HepG2 (cell line): ENCODE results near the gene MTMR3. TPM values are rescaled to one million over a fixed set of nuclear protein-coding genes. Genes with fewer than 3 reads are reported as not detected.

Source experiments
- ATAC-seq: fragments of 200-7000 bp; cut with Tn5 transposase; 3 replicates; pipeline ENCODE4 v1.9.1; 2020; ENCODE audit warnings: mild to moderate bottlenecking, moderate library complexity
- BruUV-seq: library from RNA; stranded (reverse); fragments of 400-500 nt; replicated peaks from 2 replicates; lab custom pipeline; 2021; lab: Mats Ljungman, UMichigan
- CTCF ChIA-PET: fragments of 300-600 bp; formaldehyde crosslinking; extraction: SDS; loops from one replicate; lab custom pipeline; 2021; ENCODE audit warnings: low total read pairs, inconsistent platforms, low intra/inter-chr PET ratio; lab: Yijun Ruan, JAX
- POLR2A ChIA-PET: fragments of 350-600 bp; sonication (Branson Sonifier 250); formaldehyde crosslinking; loops from one replicate; lab custom pipeline; 2020; ENCODE audit warnings: antibody characterized with exemption, inconsistent platforms; lab: Yijun Ruan, JAX
- DNase-seq: peaks from one replicate; pipeline ENCODE4 v3.0.0-alpha.2; 2015; ENCODE audit warnings: low spot score
- FAIRE-seq: peaks from 3 replicates; lab custom pipeline; 2011; peaks lifted over from hg19 to GRCh38; lab: Jason Lieb, UNC
- H2AFZ ChIP-seq: one replicate; pipeline ENCODE4 v1.6.1; 2011; ENCODE audit warnings: low read length, inconsistent platforms
- H3K27ac ChIP-seq: fragments of 300-600 bp; 3 replicates; pipeline ENCODE4 v1.8.0; 2011; ENCODE audit warnings: mixed run types, mild to moderate bottlenecking, mixed read lengths, low read length, inconsistent platforms; ENCODE audit not compliant: insufficient read depth; ENCODE audit errors: extremely low read length
- H3K27me3 ChIP-seq, 2 experiments: fragments of 200-600 bp in 1 of 2; 2 replicates in 1 of 2; 3 replicates in 1 of 2; pipeline versions ENCODE4 v1.6.0 to v1.8.0; 2011; ENCODE audit warnings: low read length in 2 of 2, mild to moderate bottlenecking in 2 of 2, moderate library complexity in 2 of 2, inconsistent platforms in 1 of 2; ENCODE audit not compliant: insufficient read depth in 2 of 2, control insufficient read depth in 1 of 2
- H3K36me3 ChIP-seq, 2 experiments: fragments of 200-600 bp in 1 of 2; replicated peaks in 1 of 2; 2 replicates in 1 of 2; 3 replicates in 1 of 2; pipeline versions ENCODE4 v1.5.1 to v1.8.0; 2011; ENCODE audit warnings: low read length in 2 of 2, inconsistent platforms in 1 of 2; ENCODE audit not compliant: insufficient read depth in 2 of 2, control insufficient read depth in 1 of 2
- H3K4me1 ChIP-seq: 2 replicates; pipeline ENCODE4 v1.5.1; 2012; ENCODE audit warnings: low read length, inconsistent platforms; ENCODE audit not compliant: insufficient read depth
- H3K4me2 ChIP-seq: 2 replicates; pipeline ENCODE4 v1.6.0; 2011; ENCODE audit warnings: low read depth, low read length, inconsistent platforms
- H3K4me3 ChIP-seq, 3 experiments: fragments of 200-600 bp in 1 of 3; sonication (generic), shearing (Covaris generic) in 1 of 3; replicated peaks in 1 of 3; 2 replicates each; pipeline ENCODE4 v1.5.1; 2011 to 2016; ENCODE audit warnings: low read length in 3 of 3, inconsistent platforms in 2 of 3, low read depth in 2 of 3, mild to moderate bottlenecking in 2 of 3, control low read depth in 1 of 3, mixed read lengths in 1 of 3; ENCODE audit not compliant: insufficient read depth in 1 of 3
- H3K79me2 ChIP-seq: one replicate; pipeline ENCODE4 v1.6.1; 2011; ENCODE audit warnings: low read length, inconsistent platforms; ENCODE audit not compliant: insufficient read depth
- H3K9ac ChIP-seq: 2 replicates; pipeline ENCODE4 v1.6.0; 2011; ENCODE audit warnings: mild to moderate bottlenecking, low read depth, low read length, inconsistent platforms; ENCODE audit not compliant: insufficient read depth
- H3K9me3 ChIP-seq: 2 replicates; pipeline ENCODE4 v1.5.1; 2012; ENCODE audit warnings: mild to moderate bottlenecking, low read length
- H4K20me1 ChIP-seq: 2 replicates; pipeline ENCODE4 v1.6.0; 2011; ENCODE audit warnings: inconsistent platforms, mild to moderate bottlenecking, low read length, moderate library complexity; ENCODE audit not compliant: insufficient read depth
- BRF2 ChIP-seq: sonication (generic); formaldehyde crosslinking; IDR thresholded peaks from 2 replicates; pipeline ENCODE4 v1.8.1; 2022; ENCODE audit warnings: mild to moderate bottlenecking, missing genetic modification reagents
- JUN ChIP-seq: sonication (generic); formaldehyde crosslinking; IDR thresholded peaks from 2 replicates; pipeline ENCODE4 v1.4.0; 2020; ENCODE audit warnings: mild to moderate bottlenecking, missing genetic modification reagents
- MEF2D ChIP-seq: sonication (generic); formaldehyde crosslinking; IDR thresholded peaks from 2 replicates; pipeline ENCODE4 v1.5.1; 2020; ENCODE audit warnings: mild to moderate bottlenecking, missing genetic modification reagents
- MZF1 ChIP-seq: sonication (generic); formaldehyde crosslinking; IDR thresholded peaks from 2 replicates; pipeline ENCODE4 v1.8.1; 2023; ENCODE audit warnings: mild to moderate bottlenecking, missing genetic modification reagents, borderline replicate concordance
- THRA ChIP-seq: sonication (generic); formaldehyde crosslinking; IDR thresholded peaks from 2 replicates; pipeline ENCODE4 v1.4.0; 2020; ENCODE audit warnings: missing genetic modification reagents, borderline replicate concordance
- ZFYVE20 ChIP-seq: sonication (generic); formaldehyde crosslinking; IDR thresholded peaks from 2 replicates; pipeline ENCODE4 v1.8.0; 2023; ENCODE audit warnings: low read depth, mild to moderate bottlenecking, moderate library complexity, missing genetic modification reagents, borderline replicate concordance
- ZNF343 ChIP-seq: sonication (generic); formaldehyde crosslinking; IDR thresholded peaks from 2 replicates; pipeline ENCODE4 v1.4.0; 2020; ENCODE audit warnings: mild to moderate bottlenecking, missing genetic modification reagents
- ZNF451 ChIP-seq: sonication (generic); formaldehyde crosslinking; IDR thresholded peaks from 2 replicates; pipeline ENCODE4 v1.5.0; 2020; ENCODE audit warnings: mild to moderate bottlenecking, missing genetic modification reagents
- ZNF567 ChIP-seq: sonication (generic); formaldehyde crosslinking; IDR thresholded peaks from 2 replicates; pipeline ENCODE4 v1.8.1; 2023; ENCODE audit warnings: mild to moderate bottlenecking, missing genetic modification reagents, borderline replicate concordance
- ZNF615 ChIP-seq: sonication (generic); formaldehyde crosslinking; IDR thresholded peaks from 2 replicates; pipeline ENCODE4 v1.5.0; 2020; ENCODE audit warnings: mild to moderate bottlenecking, missing genetic modification reagents, borderline replicate concordance
- ZNF616 ChIP-seq: sonication (generic); formaldehyde crosslinking; IDR thresholded peaks from 2 replicates; pipeline ENCODE4 v1.5.0; 2020; ENCODE audit warnings: low read depth, mild to moderate bottlenecking, missing genetic modification reagents
- ZNF724P ChIP-seq: sonication (generic); formaldehyde crosslinking; IDR thresholded peaks from 2 replicates; pipeline ENCODE4 v1.8.0; 2022; ENCODE audit warnings: missing genetic modification reagents, borderline replicate concordance
- WGBS: methylation state at CpG from one replicate; pipeline ENCODE4 v1.1.6; 2017; ENCODE audit warnings: low lambda C conversion rate; 5-methylcytosine and 5-hydroxymethylcytosine counted together
- in situ Hi-C: cut with HindIII; loops from 2 replicates; pipeline ENCODE4 v1.10.0; 2017; ENCODE audit warnings: low pct_unique_long_range_greater_than_20kb; ENCODE audit not compliant: extremely low pct_ligation_motif_present
- intact Hi-C: fragments of 100-400 bp; cut with micrococcal nuclease; formaldehyde crosslinking; loops from one replicate; pipeline ENCODE4 v1.10.0; 2022; ENCODE audit not compliant: unreplicated experiment
- polyA plus RNA-seq, 8 experiments: library from polyadenylated mRNA; depleted of rRNA in 3 of 8; stranded (reverse) in 7 of 8; unstranded in 1 of 8; fragments of >200 nt; fragmentation: Illumina TruSeq in 4 of 8; extraction: Trizol in 4 of 8; gene quantifications; 2 replicates each; pipeline versions ENCODE4 v1.2.1 to v1.2.3, GENCODE V29; 2011 to 2016; ENCODE audit warnings: low read depth in 4 of 8, missing spikeins in 1 of 8, mixed read lengths in 1 of 8; ENCODE audit not compliant: insufficient read depth in 1 of 8
- total RNA-seq, 5 experiments: library from RNA; depleted of rRNA; stranded (reverse); fragments of >200 nt; fragmentation: Illumina TruSeq; extraction: Trizol; gene quantifications; 2 replicates each; pipeline ENCODE4 v1.2.3, GENCODE V29; 2016; ENCODE audit warnings: low read depth in 1 of 5

MTMR3 gene
- total and polyA plus RNA-seq, 2 of the 13 experiments (the other 11 are each of a cell fraction or from before 2014, with no cell fraction given): 12.6 to 24.8 TPM

- Histone ChIP-seq H3K4me3 (no peak overlapping the region), H3K9ac (no peak overlapping the region), H3K4me1 (0 out of 2 replicates have a peak, but pooled peaks cover 9% of the 10 kb centered on the region), H3K27me3 (peaks cover 3 to 25% of the 10 kb centered on the region in 2 experiments; a peak in 3 of 5 replicates), H3K27ac (no peak overlapping the region), H2AFZ (no peak overlapping the region), H3K36me3 (no peaks in the 10 kb centered on the region), H3K79me2 (no peaks in the 10 kb centered on the region), H3K9me3 (no peaks in the 10 kb centered on the region), H4K20me1 (no peaks in the 10 kb centered on the region), H3K4me2 (no peak overlapping the region)
- ChIA-PET POLR2A (no interaction called here), CTCF (no interaction called here)
- in situ Hi-C loops: no loop called here
- no TSS peak for BruUV-seq
- DNase-seq (no peak), FAIRE-seq (no peak), ATAC-seq (no peak)
- intact Hi-C loops: no loop called here
- TF ChIP-seq ZNF724P (CRISPR knock-in tag) (no peak), BRF2 (CRISPR knock-in tag) (no peak), JUN (no peak), THRA (CRISPR knock-in tag) (no peak), ZNF615 (no peak), ZNF567 (CRISPR knock-in tag) (no peak), ZNF616 (CRISPR knock-in tag) (no peak), ZNF451 (no peak), ZFYVE20 (CRISPR knock-in tag) (no peak), ZNF343 (CRISPR knock-in tag) (no peak), MEF2D (CRISPR knock-in tag) (no peak), MZF1 (CRISPR knock-in tag) (no peak)
- 42% methylated on average over 2 of the region's 2 CpGs for WGBS
These were observed 158.5 kb downstream of the MTMR3 start for GRCh38 chr22:30041475-30041874.
